Muscle of leg (tissue), 11 donors: ENCODE results near the gene CCDC17. TPM values are rescaled to one million over a fixed set of nuclear protein-coding genes. Genes with fewer than 3 reads are reported as not detected.
A peak's percentile ranks its signal among the peaks of the same experiment; 100 is the strongest.

Experiments
- DNase-seq: peaks from one replicate; pipeline ENCODE4 v3.0.0; 2013
- H3K27ac ChIP-seq: one replicate; pipeline ENCODE4 v1.5.1; 2013; ENCODE audit warnings: mild to moderate bottlenecking, low read length, control low read depth
- H3K27me3 ChIP-seq: one replicate; pipeline ENCODE4 v1.6.1; 2013; ENCODE audit warnings: low read length; ENCODE audit not compliant: control insufficient read depth, insufficient read depth
- H3K36me3 ChIP-seq: one replicate; pipeline ENCODE4 v1.6.1; 2013; ENCODE audit warnings: low read length; ENCODE audit not compliant: control insufficient read depth, insufficient read depth
- H3K4me1 ChIP-seq: one replicate; pipeline ENCODE4 v1.6.1; 2013; ENCODE audit warnings: low read length; ENCODE audit not compliant: control insufficient read depth, insufficient read depth
- H3K4me3 ChIP-seq: one replicate; pipeline ENCODE4 v1.5.1; 2013; ENCODE audit warnings: low read length, control low read depth
- H3K9me3 ChIP-seq: replicated peaks from 2 replicates; pipeline ENCODE4 v1.6.1; 2013; ENCODE audit warnings: low read depth, low read length; ENCODE audit not compliant: control insufficient read depth
- WGBS: methylation state at CpG from one replicate; pipeline ENCODE4 v1.1.5; 2013; ENCODE audit warnings: missing lambda C conversion rate; ENCODE audit not compliant: insufficient coverage; 5-methylcytosine and 5-hydroxymethylcytosine counted together
- polyA plus RNA-seq, 8 donors: library from polyadenylated mRNA; unstranded; fragments of 120-200 nt; gene quantifications; one replicate each; pipeline versions ENCODE4 v1.2.1 to v1.2.3, GENCODE V29; 2013; ENCODE audit warnings: inconsistent platforms in 1 of 8, low replicate concordance in 1 of 8; ENCODE audit not compliant: insufficient read length in 8 of 8, insufficient read depth in 1 of 8
- total RNA-seq: library from RNA; stranded (reverse); fragments of 120-200 nt; gene quantifications from one replicate; pipeline ENCODE4 v1.2.4, GENCODE V29; 2013

The CCDC17 gene
- total and polyA plus RNA-seq, 9 donors = 0.71 to 2.0 (median 1.4) TPM

DNA sequence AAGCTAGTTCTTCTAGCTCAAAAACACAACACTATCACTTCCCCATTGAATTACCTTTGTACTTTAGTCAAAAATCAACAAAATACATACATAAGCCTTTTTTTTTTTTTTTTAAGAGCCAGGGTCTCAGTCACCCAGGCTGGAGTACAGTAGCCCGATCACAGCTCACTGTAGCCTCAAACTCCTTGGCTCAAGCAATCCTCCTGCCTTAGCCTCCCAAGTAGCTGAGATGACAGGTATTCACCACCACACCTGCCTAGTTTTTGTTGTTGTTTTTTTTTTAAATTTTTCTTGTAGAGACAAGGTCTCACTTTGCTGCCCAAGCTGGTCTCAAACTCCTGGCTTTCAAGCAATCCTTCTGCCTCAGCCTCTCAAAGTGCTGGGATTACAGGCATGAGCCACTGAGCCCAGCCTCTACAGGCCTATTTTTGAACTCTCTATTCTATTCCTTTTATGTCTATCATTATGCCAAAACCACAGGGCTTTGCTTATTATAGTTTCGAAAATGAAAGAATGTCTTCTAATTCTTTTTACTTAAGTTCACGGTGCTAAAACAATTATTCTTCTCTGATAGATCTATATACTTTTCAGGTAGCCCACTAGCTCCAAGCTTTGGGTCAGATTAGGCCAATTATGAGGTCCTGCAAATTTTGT lies 32.8 kb upstream of the CCDC17 start:
- H3K4me3 ChIP-seq = no peak overlapping the region
- DNase-seq = no peak
- WGBS = no CpG with 5 or more reads among the region's 3 CpGs
- no peaks in the 10 kb centered on the region for H3K9me3 ChIP-seq
- no peaks in the 10 kb centered on the region for H3K4me1 ChIP-seq
- peaks cover 54% of the 10 kb centered on the region for H3K36me3 ChIP-seq
- no peak overlapping the region for H3K27ac ChIP-seq
- no peaks in the 10 kb centered on the region for H3K27me3 ChIP-seq

- Histone ChIP-seq H3K27ac (no peak overlapping the region), H3K4me1 (no peaks in the 10 kb centered on the region), H3K9me3 (no peaks in the 10 kb centered on the region), H3K27me3 (no peaks in the 10 kb centered on the region), H3K4me3 (no peak overlapping the region), H3K36me3 (peaks cover 62% of the 10 kb centered on the region)
- WGBS = 96% methylated on average over 4 of the region's 12 CpGs
- DNase-seq = no peak
Observed at GRCh38 chr1:45654540-45655280, 30.9 kb upstream of the CCDC17 start.

DNA sequence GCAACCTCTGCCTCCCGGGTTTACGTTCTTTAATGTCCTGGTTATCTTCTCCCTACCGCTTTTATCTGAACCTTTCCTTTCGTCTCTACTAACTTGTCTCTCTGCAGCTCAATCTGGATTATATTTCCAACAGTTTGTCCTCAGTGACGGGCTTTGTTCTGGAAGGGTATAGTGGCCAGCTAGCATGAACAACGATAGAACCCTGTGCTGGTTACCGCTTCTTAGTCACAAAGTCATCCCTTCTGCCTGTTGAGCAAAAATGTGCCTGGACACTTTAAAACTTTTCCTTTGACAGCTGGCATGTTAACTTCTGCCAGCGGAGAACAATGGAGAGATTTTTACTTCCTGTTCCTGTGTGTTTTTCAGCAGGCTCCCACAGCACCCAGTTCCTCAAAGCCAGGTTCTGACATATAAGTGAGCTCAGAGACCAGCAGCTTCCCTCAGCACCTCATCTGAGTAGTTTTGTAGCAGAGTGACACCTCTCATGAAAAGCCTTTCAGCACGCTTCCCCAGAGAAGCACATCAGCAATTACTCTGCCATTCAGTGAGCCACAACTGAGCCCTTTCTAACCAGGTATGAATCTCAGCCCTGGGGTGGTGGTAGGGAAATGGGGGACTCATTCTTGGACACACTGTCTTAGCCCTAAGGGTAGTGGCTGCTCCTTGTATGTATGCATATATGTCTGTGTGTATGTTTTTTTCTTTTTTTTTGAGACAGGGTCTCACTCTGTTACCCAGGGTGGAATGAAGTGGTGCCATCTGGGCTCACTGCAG lies 23.6 kb upstream of the CCDC17 start:
- DNase-seq = peak; percentile 42

GRCh38 chr1:45644661-45645060 lies 20.8 kb upstream of the CCDC17 start:
- Histone ChIP-seq H3K4me3 (no peak overlapping the region), H3K27me3 (no peaks in the 10 kb centered on the region), H3K4me1 (no peaks in the 10 kb centered on the region), H3K36me3 (peaks cover 42% of the 10 kb centered on the region), H3K27ac (no peak overlapping the region), H3K9me3 (no peaks in the 10 kb centered on the region)
- no CpG with 5 or more reads among the region's 2 CpGs for WGBS
- no peak for DNase-seq

More for the DNA sequence above, 23.6 kb upstream of the CCDC17 start:
- Histone ChIP-seq H3K27me3 (no peaks in the 10 kb centered on the region), H3K4me1 (no peaks in the 10 kb centered on the region), H3K27ac (no peak overlapping the region), H3K4me3 (no peak overlapping the region), H3K9me3 (no peaks in the 10 kb centered on the region), H3K36me3 (peaks cover 32% of the 10 kb centered on the region)
- WGBS = 91% methylated on average over 5 of the region's 9 CpGs

- Histone ChIP-seq H3K27ac (no peak overlapping the region), H3K36me3 (peaks cover 48% of the 10 kb centered on the region), H3K9me3 (no peaks in the 10 kb centered on the region), H3K27me3 (no peaks in the 10 kb centered on the region), H3K4me1 (no peaks in the 10 kb centered on the region), H3K4me3 (no peak overlapping the region)
- DNase-seq = no peak
Observed at GRCh38 chr1:45643978-45644377, 20.1 kb upstream of the CCDC17 start.

DNA sequence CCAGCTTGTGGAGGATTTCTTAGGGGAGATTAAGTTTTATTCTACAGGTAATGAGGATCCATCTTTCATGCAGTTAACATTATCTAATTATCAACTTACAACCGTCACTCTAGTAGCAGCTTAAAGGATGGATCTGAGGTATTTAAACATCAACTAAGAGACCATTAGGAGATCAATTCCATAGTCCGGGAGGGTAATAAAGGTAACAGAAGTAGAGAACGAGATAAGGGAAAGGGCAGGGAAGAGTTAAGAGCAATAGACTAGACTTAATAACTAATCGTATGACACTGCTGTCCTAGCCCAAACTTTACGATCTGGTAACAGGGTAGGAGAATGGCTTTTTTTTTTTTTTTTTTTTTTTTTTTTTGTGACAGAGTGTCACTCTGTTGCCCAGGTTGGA lies 19.5 kb upstream of the CCDC17 start:
- WGBS = no CpG with 5 or more reads among the region's 5 CpGs
- Histone ChIP-seq H3K27ac (no peak overlapping the region), H3K36me3 (peaks cover 52% of the 10 kb centered on the region)

DNA sequence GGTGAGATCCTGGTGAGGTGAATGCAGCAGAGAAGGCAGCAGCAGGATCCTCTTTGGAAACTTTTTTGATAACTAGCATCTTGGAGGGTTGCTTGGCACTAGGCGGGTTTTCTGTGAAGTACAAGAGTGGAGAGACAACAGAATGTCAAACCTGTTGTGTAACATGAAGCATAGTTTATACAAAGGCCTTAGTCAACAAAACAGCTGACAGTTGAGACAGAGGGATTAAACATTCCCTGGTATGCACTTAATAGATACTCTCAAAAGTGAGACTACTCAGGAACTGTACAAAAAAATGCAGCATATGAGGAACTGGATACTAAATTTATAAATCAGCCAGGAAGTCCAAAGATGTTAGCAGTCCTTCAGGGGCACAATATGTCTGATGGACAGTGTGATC lies 16.4 kb upstream of the CCDC17 start:
- WGBS = no CpG with 5 or more reads among the region's 1 CpG
- H3K9me3 ChIP-seq = no peaks in the 10 kb centered on the region

More for the DNA sequence above, 19.5 kb upstream of the CCDC17 start:
- H3K4me3 ChIP-seq = no peak overlapping the region
- no peaks in the 10 kb centered on the region for H3K27me3 ChIP-seq
- no peak for DNase-seq
- no peaks in the 10 kb centered on the region for H3K4me1 ChIP-seq
- H3K9me3 ChIP-seq = no peaks in the 10 kb centered on the region

GRCh38 chr1:45635211-45635610 lies 11.4 kb upstream of the CCDC17 start:
- no peak for DNase-seq
- H3K36me3 ChIP-seq = peaks cover 60% of the 10 kb centered on the region
- H3K4me1 ChIP-seq = no peaks in the 10 kb centered on the region
- H3K9me3 ChIP-seq = no peaks in the 10 kb centered on the region
- H3K27ac ChIP-seq = no peak overlapping the region
- no peaks in the 10 kb centered on the region for H3K27me3 ChIP-seq
- no CpG with 5 or more reads among the region's 1 CpG for WGBS
- H3K4me3 ChIP-seq = no peak overlapping the region

More for the DNA sequence above, 16.4 kb upstream of the CCDC17 start:
- H3K4me3 ChIP-seq = no peak overlapping the region
- H3K4me1 ChIP-seq = no peaks in the 10 kb centered on the region
- DNase-seq = no peak
- no peaks in the 10 kb centered on the region for H3K27me3 ChIP-seq
- H3K27ac ChIP-seq = no peak overlapping the region
- H3K36me3 ChIP-seq = peaks cover 47% of the 10 kb centered on the region

DNA sequence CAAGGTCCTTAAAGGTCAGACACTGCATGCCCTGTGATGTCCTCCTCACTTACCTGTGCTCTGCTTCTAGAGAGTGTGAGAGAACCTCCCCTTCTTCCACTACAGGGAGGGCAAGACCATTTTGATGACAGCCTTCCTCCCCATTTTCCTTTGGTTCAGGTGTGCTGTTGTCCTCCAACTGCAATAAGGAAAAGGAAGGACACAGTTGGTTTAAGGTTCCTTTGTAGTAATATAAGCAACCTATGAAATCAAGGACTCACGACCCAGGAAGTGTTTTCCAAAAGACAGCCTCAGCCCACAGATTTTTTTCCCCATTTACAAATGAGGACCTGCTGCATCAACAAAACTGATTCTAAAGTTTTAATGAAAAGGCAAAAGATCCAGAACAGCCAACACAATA lies 6.6 kb upstream of the CCDC17 start:
- Histone ChIP-seq H3K27me3 (no peaks in the 10 kb centered on the region), H3K27ac (no peak overlapping the region), H3K4me3 (no peak overlapping the region), H3K36me3 (peaks cover 71% of the 10 kb centered on the region), H3K9me3 (no peaks in the 10 kb centered on the region), H3K4me1 (no peaks in the 10 kb centered on the region)
- no CpG with 5 or more reads among the region's 1 CpG for WGBS
- DNase-seq = no peak

GRCh38 chr1:45629035-45629434 lies 5.2 kb upstream of the CCDC17 start:
- H3K27ac ChIP-seq = no peak overlapping the region
- H3K36me3 ChIP-seq = peaks cover 66% of the 10 kb centered on the region
- no peaks in the 10 kb centered on the region for H3K27me3 ChIP-seq

More at GRCh38 chr1:45629035-45629434, 5.2 kb upstream of the CCDC17 start:
- Histone ChIP-seq H3K9me3 (no peaks in the 10 kb centered on the region), H3K4me1 (no peaks in the 10 kb centered on the region), H3K4me3 (no peak overlapping the region)
- DNase-seq = peak; percentile 5
